Hematopoietic multipotent progenitor cell treated with erythropoietin and hydrocortisone succinate and interleukin-3 and kit ligand, for 4 days (in vitro differentiated cells): ENCODE results near the gene STX1B.

ENCODE experiments used
- DNase-seq: peaks from one replicate; pipeline ENCODE4 v3.0.0-alpha.2; 2015

STX1B gene

GRCh38 chr16:30992931-30993816 lies 17.3 kb downstream of the STX1B start:
- DNase-seq = peak; percentile 91

DNA sequence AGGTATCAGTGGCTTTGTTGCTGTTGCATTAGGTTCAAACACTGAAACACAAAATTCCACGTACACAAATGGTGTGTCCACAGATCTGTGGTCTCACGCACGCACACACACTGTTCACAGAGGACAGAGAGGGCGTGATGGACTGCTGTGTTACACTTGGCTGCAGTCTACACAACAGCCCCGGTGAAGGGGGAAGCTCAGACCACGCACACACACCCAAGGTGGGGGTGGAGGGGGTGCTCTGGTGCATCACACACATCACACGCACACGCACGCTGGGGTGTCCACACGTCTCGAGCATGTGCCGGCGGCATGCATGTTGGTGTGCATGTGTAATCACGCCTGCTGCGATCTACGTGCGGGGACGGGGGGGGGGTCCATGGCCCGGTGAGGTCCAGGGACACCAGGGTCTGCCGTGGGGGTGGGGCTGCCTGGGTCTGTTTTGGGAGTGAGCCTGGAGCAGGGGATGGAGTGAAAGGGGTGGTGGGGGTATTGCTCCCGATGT lies 18.1 kb downstream of the STX1B start:
- DNase-seq = peak; percentile 53

- no peak for DNase-seq
Measured at GRCh38 chr16:30991052-30991451, 19.4 kb downstream of the STX1B start.

- DNase-seq = no peak
Measured at GRCh38 chr16:30990105-30990504, 20.3 kb downstream of the STX1B start.

- no peak for DNase-seq
Measured at GRCh38 chr16:30989469-30990047, 20.9 kb downstream of the STX1B start.

- DNase-seq = no peak
Measured at GRCh38 chr16:30987581-30988190, 22.8 kb downstream of the STX1B start.

DNA sequence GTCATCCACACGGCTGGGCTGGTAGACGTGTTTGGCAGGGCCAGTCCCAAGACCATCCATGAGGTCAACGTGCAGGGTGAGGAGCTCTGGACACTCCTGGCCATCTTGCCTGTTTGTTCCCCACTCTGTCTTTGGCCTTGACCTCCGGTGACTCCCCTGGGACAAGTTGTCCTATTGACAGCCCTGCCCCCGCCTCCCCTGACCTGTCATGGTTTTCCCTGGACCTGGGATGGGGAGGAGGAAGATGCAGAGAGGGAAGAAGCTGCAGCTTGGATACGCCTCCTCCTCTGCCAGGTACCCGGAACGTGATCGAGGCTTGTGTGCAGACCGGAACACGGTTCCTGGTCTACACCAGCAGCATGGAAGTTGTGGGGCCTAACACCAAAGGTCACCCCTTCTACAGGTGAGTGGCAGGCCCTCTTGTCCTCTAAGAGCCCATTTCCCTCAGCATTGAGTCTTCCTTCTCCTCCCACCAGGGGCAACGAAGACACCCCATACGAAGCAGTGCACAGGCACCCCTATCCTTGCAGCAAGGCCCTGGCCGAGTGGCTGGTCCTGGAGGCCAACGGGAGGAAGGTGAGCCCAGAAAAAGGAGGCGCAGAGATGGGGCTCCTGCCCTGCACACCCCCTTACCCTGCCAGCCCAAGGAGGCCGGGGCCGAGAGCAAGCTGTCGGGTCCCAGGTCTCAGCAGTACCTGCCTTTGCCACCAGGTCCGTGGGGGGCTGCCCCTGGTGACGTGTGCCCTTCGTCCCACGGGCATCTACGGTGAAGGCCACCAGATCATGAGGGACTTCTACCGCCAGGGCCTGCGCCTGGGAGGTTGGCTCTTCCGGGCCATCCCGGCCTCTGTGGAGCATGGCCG lies 24.1 kb downstream of the STX1B start:
- DNase-seq = no peak

DNA sequence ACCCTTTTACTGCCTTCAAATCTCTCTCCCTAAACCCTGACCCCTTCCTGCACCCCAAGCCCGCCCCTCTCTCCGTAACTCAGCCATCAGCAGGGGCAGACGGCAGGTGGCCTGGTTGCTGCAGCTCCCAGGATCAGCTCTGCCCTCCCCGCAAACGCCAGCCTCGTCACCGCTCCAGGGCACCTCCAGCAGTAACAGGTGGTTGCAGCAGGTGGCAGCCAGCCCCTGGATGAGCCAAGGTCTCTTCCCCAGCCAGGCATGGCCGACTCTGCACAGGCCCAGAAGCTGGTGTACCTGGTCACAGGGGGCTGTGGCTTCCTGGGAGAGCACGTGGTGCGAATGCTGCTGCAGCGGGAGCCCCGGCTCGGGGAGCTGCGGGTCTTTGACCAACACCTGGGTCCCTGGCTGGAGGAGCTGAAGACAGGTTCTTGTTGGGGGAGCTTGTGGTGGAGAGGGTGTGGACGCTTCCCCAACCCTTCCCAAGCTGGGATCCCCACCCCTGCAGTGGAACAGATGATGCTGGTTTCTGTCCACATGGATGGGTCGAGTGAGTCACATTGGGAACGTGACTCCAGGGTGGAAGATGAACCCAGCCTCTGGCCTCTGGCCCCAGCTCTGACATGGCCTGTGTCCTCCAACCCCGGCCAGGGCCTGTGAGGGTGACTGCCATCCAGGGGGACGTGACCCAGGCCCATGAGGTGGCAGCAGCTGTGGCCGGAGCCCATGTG lies 24.9 kb downstream of the STX1B start:
- DNase-seq = peak; percentile 39

GRCh38 chr16:30984669-30985400 lies 25.6 kb downstream of the STX1B start, which contains the start of gene HSD3B7:
TSS of gene HSD3B7 (plus strand) at chr16:30985207. CDS start at chr16:30985659, 452 bp downstream.
- DNase-seq = peak; percentile 90

GRCh38 chr16:30983898-30984610 lies 26.4 kb downstream of the STX1B start:
- DNase-seq = no peak

GRCh38 chr16:30983289-30983889 lies 27.0 kb downstream of the STX1B start:
- DNase-seq = no peak

DNA sequence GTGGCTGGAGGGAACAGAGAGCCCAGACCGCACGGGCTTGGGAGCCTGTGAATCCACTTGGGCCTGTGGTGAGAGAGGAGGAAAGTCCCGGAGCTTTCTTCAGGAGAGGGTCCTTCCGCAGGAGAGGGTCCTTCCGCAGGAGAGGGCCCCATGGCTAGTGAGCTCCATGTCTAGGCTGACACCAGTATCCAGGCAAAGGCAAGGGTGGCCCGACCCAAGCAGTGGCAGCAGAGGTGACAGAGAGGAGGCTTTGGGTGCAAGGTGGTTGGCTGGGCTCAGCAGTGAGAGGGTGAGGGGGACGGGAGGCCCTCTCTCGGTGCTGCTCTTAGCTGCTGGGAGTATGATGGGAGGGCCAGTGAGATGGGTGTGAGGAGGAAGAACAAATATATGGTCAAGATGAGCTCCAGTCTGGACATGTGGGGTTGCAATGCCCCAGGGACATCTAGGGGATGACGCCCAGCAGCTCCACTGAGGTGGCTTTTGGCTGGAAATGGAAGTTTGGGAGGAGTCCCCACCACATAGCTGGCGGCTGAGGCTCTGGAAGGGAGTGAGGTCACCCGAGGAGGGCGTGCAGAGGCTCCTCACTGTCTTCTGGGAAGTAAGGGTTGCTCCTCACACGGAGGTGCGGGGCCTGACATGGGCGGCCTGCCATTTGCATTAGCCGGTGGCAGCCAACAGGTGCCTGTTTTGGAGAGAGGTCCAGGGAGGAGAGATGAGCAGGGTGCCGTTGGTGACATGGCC lies 27.7 kb downstream of the STX1B start:
- DNase-seq = no peak

DNA sequence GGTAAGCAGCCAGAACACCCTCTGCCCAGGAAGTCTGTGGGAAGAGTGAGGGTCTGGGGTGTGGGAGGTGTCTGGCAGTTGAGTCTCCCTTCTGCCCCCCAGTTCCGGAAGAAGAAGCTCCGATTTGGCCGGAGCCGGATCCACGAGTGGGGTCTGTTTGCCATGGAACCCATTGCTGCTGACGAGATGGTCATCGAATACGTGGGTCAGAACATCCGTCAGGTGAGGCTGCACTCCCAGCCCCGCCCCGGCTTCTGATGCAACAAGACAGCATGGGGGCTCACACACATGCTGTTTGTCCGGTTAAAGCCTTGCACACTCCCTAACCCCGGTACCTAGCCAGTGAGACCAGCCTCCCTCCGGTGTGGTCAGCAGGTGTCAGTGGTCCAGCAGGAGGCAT lies 29.5 kb downstream of the STX1B start:
- no peak for DNase-seq

DNA sequence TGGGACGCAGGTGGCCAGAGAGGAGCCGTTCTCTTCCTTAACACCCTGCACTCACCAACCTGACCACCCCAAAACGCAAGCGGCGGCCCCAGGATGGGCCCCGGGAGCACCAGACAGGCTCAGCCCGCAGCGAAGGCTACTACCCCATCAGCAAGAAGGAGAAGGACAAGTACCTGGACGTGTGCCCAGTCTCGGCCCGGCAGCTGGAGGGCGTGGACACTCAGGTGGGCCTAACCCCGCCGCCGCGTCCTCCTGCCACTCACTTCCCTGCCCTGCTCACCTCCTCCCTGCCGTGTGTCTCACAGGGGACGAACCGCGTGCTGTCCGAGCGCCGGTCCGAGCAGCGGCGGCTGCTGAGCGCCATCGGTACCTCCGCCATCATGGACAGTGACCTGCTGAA lies 30.0 kb downstream of the STX1B start:
- DNase-seq = no peak

GRCh38 chr16:30980023-30980371 lies 30.4 kb downstream of the STX1B start:
- no peak for DNase-seq

DNA sequence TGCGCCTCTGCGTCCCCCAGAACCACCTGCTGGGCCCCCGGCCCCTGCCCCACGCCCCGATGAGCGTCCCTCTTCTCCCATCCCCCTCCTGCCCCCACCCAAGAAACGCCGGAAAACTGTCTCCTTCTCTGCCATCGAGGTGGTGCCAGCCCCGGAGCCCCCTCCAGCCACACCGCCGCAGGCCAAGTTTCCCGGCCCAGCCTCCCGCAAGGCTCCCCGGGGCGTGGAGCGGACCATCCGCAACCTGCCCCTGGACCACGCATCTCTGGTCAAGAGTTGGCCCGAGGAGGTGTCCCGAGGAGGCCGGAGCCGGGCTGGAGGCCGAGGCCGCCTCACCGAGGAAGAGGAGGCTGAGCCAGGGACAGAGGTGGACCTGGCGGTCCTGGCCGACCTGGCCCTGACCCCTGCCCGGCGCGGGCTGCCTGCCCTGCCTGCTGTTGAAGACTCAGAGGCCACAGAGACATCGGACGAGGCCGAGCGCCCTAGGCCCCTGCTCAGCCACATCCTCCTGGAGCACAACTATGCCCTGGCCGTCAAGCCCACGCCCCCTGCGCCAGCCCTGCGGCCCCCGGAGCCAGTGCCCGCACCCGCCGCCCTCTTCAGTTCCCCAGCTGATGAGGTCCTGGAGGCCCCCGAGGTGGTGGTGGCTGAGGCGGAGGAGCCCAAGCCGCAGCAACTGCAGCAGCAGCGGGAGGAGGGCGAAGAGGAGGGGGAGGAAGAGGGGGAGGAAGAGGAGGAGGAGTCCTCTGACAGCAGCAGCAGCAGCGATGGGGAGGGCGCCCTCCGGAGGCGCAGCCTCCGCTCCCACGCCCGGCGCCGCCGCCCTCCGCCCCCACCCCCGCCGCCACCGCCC lies 31.0 kb downstream of the STX1B start:
- no peak for DNase-seq

DNA sequence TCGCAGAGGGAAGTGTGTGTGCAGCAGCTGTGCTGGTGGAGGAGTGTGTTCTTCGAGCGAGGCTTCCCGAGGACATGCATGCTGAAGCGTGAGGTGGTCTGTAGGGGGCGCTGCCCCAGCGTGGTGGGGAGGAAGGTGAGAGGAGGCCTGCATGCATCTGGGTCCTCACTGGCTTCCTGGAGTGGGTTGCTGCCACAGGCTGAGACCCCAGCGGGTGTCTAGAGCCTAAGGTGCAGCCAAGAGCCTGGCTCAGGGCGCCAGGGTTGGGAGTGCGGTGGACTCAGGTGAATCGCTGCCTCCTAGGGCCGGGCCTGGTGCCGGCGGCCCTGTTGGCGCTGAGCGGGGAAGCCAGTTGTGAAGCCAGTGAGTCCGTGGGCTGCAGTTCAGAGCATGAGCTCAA lies 32.9 kb downstream of the STX1B start:
- DNase-seq = peak; percentile 56

DNA sequence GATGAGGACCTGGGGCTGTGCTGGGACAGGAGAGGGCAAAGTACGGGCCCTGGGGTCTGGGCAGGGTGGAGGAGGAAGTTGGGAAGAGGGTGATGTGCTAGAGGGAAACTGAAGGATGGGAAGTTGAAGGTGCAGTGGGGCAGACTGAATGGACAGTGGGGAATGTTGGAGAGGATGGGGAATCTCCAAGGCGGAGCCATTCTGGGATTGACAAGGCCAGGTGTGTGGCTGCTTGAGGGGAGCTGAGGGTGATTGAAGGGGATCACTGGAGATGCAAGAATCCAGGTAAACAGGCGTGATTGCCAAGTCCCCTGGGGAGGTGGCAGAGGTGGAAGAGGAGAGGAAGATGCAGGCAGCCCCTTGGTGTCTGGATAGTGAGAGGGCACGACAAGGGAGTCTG lies 34.0 kb downstream of the STX1B start:
- no peak for DNase-seq

DNA sequence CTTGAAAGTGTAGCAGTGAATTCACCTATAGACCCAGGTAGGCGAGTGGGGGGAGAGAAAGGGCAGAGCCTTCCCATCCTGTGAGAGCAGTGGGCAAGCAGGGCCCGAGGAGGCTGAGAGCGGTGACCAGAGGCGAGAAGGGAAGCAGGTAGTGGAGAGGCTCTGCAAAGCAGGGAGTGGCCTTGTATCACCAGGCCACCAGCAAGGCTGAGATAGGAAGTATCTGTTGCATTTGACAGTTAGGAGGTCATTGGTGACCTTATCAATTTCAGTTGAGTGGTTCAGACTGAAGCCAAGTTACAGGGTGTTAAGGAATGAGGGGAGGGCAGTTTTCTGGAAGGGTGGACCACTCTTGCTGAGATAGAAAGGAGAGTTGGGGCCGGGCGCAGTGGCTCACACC lies 36.1 kb downstream of the STX1B start:
- peak; percentile 70 for DNase-seq
